ENCODE measurements around the gene PPP2R5C. TPM values are rescaled to one million over a fixed set of nuclear protein-coding genes. Genes with fewer than 3 reads are reported as not detected.

The PPP2R5C gene
- total and polyA plus RNA-seq, 9 of the 15 experiments (the other 6 are each of a cell fraction or from before 2014, with no cell fraction given), result 284 to 617 (median 395) TPM

- 0 out of 2 replicates have a peak, but pooled peaks have one; percentile 35 for TF ChIP-seq ZNF592 (IDR thresholded peaks at IDR 0.05)
- TF ChIP-seq PHF21A (IDR thresholded peaks at IDR 0.05; ENCODE audit: borderline replicate concordance, low read depth), result no peak
- peak; percentile 85 for TF ChIP-seq C11orf30 (IDR thresholded peaks at IDR 0.05; ENCODE audit: low read depth)
- TF ChIP-seq RBM14 (IDR thresholded peaks at IDR 0.05; ENCODE audit: borderline replicate concordance, insufficient read depth, low read depth, low read length), result no peak
- TF ChIP-seq, protein P1, sequence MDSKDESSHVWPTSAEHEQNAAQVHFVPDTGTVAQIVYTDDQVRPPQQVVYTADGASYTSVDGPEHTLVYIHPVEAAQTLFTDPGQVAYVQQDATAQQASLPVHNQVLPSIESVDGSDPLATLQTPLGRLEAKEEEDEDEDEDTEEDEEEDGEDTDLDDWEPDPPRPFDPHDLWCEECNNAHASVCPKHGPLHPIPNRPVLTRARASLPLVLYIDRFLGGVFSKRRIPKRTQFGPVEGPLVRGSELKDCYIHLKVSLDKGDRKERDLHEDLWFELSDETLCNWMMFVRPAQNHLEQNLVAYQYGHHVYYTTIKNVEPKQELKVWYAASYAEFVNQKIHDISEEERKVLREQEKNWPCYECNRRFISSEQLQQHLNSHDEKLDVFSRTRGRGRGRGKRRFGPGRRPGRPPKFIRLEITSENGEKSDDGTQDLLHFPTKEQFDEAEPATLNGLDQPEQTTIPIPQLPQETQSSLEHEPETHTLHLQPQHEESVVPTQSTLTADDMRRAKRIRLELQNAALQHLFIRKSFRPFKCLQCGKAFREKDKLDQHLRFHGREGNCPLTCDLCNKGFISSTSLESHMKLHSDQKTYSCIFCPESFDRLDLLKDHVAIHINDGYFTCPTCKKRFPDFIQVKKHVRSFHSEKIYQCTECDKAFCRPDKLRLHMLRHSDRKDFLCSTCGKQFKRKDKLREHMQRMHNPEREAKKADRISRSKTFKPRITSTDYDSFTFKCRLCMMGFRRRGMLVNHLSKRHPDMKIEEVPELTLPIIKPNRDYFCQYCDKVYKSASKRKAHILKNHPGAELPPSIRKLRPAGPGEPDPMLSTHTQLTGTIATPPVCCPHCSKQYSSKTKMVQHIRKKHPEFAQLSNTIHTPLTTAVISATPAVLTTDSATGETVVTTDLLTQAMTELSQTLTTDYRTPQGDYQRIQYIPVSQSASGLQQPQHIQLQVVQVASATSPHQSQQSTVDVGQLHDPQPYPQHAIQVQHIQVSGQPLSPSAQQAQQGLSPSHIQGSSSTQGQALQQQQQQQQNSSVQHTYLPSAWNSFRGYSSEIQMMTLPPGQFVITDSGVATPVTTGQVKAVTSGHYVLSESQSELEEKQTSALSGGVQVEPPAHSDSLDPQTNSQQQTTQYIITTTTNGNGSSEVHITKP (IDR thresholded peaks at IDR 0.05; ENCODE audit: partially characterized antibody), result peak; percentile 92
- TF ChIP-seq USF2 (CRISPR knock-in tag; IDR thresholded peaks at IDR 0.05), result no peak
- no peak for TF ChIP-seq FOXA1 (IDR thresholded peaks at IDR 0.05; ENCODE audit: borderline replicate concordance)
- TF ChIP-seq, protein P2, sequence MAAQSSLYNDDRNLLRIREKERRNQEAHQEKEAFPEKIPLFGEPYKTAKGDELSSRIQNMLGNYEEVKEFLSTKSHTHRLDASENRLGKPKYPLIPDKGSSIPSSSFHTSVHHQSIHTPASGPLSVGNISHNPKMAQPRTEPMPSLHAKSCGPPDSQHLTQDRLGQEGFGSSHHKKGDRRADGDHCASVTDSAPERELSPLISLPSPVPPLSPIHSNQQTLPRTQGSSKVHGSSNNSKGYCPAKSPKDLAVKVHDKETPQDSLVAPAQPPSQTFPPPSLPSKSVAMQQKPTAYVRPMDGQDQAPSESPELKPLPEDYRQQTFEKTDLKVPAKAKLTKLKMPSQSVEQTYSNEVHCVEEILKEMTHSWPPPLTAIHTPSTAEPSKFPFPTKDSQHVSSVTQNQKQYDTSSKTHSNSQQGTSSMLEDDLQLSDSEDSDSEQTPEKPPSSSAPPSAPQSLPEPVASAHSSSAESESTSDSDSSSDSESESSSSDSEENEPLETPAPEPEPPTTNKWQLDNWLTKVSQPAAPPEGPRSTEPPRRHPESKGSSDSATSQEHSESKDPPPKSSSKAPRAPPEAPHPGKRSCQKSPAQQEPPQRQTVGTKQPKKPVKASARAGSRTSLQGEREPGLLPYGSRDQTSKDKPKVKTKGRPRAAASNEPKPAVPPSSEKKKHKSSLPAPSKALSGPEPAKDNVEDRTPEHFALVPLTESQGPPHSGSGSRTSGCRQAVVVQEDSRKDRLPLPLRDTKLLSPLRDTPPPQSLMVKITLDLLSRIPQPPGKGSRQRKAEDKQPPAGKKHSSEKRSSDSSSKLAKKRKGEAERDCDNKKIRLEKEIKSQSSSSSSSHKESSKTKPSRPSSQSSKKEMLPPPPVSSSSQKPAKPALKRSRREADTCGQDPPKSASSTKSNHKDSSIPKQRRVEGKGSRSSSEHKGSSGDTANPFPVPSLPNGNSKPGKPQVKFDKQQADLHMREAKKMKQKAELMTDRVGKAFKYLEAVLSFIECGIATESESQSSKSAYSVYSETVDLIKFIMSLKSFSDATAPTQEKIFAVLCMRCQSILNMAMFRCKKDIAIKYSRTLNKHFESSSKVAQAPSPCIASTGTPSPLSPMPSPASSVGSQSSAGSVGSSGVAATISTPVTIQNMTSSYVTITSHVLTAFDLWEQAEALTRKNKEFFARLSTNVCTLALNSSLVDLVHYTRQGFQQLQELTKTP (IDR thresholded peaks at IDR 0.05; ENCODE audit: low read depth in 1 of 2, partially characterized antibody in 2 of 2), result peak in 1 of 2 experiments; percentile 50
- TF ChIP-seq SIRT6 (IDR thresholded peaks at IDR 0.05; ENCODE audit: low read depth, low read length), result no peak
- TF ChIP-seq CTBP1 (IDR thresholded peaks at IDR 0.05; ENCODE audit: borderline replicate concordance), result no peak
- TF ChIP-seq FOXM1 (IDR thresholded peaks at IDR 0.05; ENCODE audit: low read depth), result no peak
- no peak for TF ChIP-seq FOXM1 (CRISPR knock-in tag; IDR thresholded peaks at IDR 0.05; ENCODE audit: low read depth)
- no peak for TF ChIP-seq BDP1 (IDR thresholded peaks at IDR 0.05; ENCODE audit: insufficient read depth, insufficient read length)
- TF ChIP-seq MAFG (tag; conservative IDR thresholded peaks at IDR 0.05), result 0 out of 2 replicates have a peak, but pooled peaks have one; percentile 41
These were observed 2.6 kb downstream of the PPP2R5C start (continued) for GRCh38 chr14:101763941-101764709.
